Placental pericyte (primary cell): ENCODE measurements around the gene KRAS. TPM values are rescaled to one million over a fixed set of nuclear protein-coding genes. Genes with fewer than 3 reads are reported as not detected.

ENCODE experiments used
- total RNA-seq: library from RNA; depleted of rRNA; stranded (reverse); fragments of >200 nt; gene quantifications from 2 replicates; pipeline ENCODE4 v1.2.3, GENCODE V29; 2012

The KRAS gene
- total RNA-seq, result 9.4 and 19.2 TPM in 2 replicates

GRCh38 chr12:25250744-25251730, at the start of gene KRAS:
Gene KRAS, minus strand, starts transcription at chr12:25250929.

GRCh38 chr12:25195056-25195971, 55.4 kb downstream of the KRAS start, which contains the start of the genes DNAI7 and ETFRF1:
Gene DNAI7, minus strand, starts transcription at chr12:25195160. Its CDS starts 82 bp downstream, at chr12:25195078.
Gene ETFRF1, plus strand, starts transcription at chr12:25195237. Its CDS starts 8,720 bp downstream, at chr12:25203957.

Other genes starting within 250 kb of the KRAS start
- 0.22 TPM in 1 of 2 replicates, not detected in the other for gene DNAI7, start 55.8 kb downstream of the KRAS start, total RNA-seq
- gene ETFRF1, start 55.7 kb downstream of the KRAS start, total RNA-seq, result 15.1 and 17.2 TPM in 2 replicates